SK-N-SH treated with all-trans-retinoic acid at 6 μM for 48 hours (cell line): ENCODE measurements around the gene PABPN1L.

Source experiments
- ATAC-seq: fragments of 200-7000 bp; cut with Tn5 transposase; 3 replicates; pipeline ENCODE4 v1.9.1; 2020; ENCODE audit warnings: mild to moderate bottlenecking, moderate library complexity
- ARNTL ChIP-seq: fragments of 450-650 bp; formaldehyde crosslinking; IDR thresholded peaks from 2 replicates; pipeline ENCODE4 v1.5.0; 2020; ENCODE audit warnings: low read depth, mild to moderate bottlenecking, moderate library complexity, borderline replicate concordance
- BACH2 ChIP-seq: fragments of 250-450 bp; sonication (Bioruptor Pico); IDR thresholded peaks from 2 replicates; pipeline ENCODE4 v1.9.0; 2021; ENCODE audit warnings: mild to moderate bottlenecking, borderline replicate concordance
- CREB5 ChIP-seq: fragments of 250-450 bp; sonication (Bioruptor Pico); IDR thresholded peaks from 2 replicates; pipeline ENCODE4 v1.5.1; 2020; ENCODE audit warnings: low read depth, mild to moderate bottlenecking, moderate library complexity
- CSDC2 ChIP-seq: fragments of 250-450 bp; sonication (Bioruptor Pico); IDR thresholded peaks from 2 replicates; pipeline ENCODE4 v1.5.0; 2020; ENCODE audit warnings: mild to moderate bottlenecking, moderate library complexity
- CSRNP3 ChIP-seq: fragments of 250-450 bp; sonication (Bioruptor Pico); IDR thresholded peaks from 2 replicates; pipeline ENCODE4 v1.5.1; 2021; ENCODE audit warnings: mild to moderate bottlenecking, moderate library complexity
- ESRRG ChIP-seq: fragments of 250-450 bp; sonication (Bioruptor Pico); IDR thresholded peaks from 2 replicates; pipeline ENCODE4 v1.6.1; 2021; ENCODE audit warnings: mild to moderate bottlenecking
- GLIS3 ChIP-seq: fragments of 250-450 bp; sonication (Bioruptor Pico); IDR thresholded peaks from 2 replicates; pipeline ENCODE4 v1.5.0; 2020; ENCODE audit warnings: mild to moderate bottlenecking, moderate library complexity
- ISL1 ChIP-seq: fragments of 250-450 bp; sonication (Bioruptor Pico); IDR thresholded peaks from 2 replicates; pipeline ENCODE4 v2.1.2; 2022; ENCODE audit warnings: mild to moderate bottlenecking, moderate library complexity
- OSR1 ChIP-seq: fragments of 250-450 bp; sonication (Bioruptor Pico); IDR thresholded peaks from 2 replicates; pipeline ENCODE4 v1.8.0; 2022; ENCODE audit warnings: moderate library complexity, mild to moderate bottlenecking, inconsistent platforms
- POU6F1 ChIP-seq: fragments of 250-450 bp; sonication (Bioruptor Pico); IDR thresholded peaks from 2 replicates; pipeline ENCODE4 v1.8.0; 2021; ENCODE audit warnings: low read depth, mild to moderate bottlenecking, moderate library complexity, borderline replicate concordance
- PPARA ChIP-seq: fragments of 250-450 bp; sonication (Bioruptor Pico); IDR thresholded peaks from 2 replicates; pipeline ENCODE4 v1.5.0; 2020; ENCODE audit warnings: mild to moderate bottlenecking, borderline replicate concordance
- RARB ChIP-seq: fragments of 250-450 bp; sonication (Bioruptor Pico); IDR thresholded peaks from 2 replicates; pipeline ENCODE4 v1.8.0; 2021; ENCODE audit warnings: mild to moderate bottlenecking, moderate library complexity
- SNAI2 ChIP-seq: fragments of 250-450 bp; sonication (Bioruptor Pico); IDR thresholded peaks from 2 replicates; pipeline ENCODE4 v1.5.0; 2020; ENCODE audit warnings: mild to moderate bottlenecking, moderate library complexity
- TOX ChIP-seq: fragments of 250-450 bp; sonication (Bioruptor Pico); IDR thresholded peaks from 2 replicates; pipeline ENCODE4 v1.8.0; 2021; ENCODE audit warnings: mild to moderate bottlenecking, moderate library complexity, borderline replicate concordance
- TSHZ2 ChIP-seq: fragments of 250-450 bp; sonication (Bioruptor Pico); IDR thresholded peaks from 2 replicates; pipeline ENCODE4 v1.5.0; 2020; ENCODE audit warnings: mild to moderate bottlenecking, moderate library complexity
- ZC3H10 ChIP-seq: fragments of 250-450 bp; sonication (Bioruptor Pico); IDR thresholded peaks from 2 replicates; pipeline ENCODE4 v1.5.1; 2021; ENCODE audit warnings: mild to moderate bottlenecking, moderate library complexity
- ZFP3 ChIP-seq: fragments of 250-450 bp; sonication (Bioruptor Pico); IDR thresholded peaks from 2 replicates; pipeline ENCODE4 v1.5.0; 2020; ENCODE audit warnings: mild to moderate bottlenecking, moderate library complexity
- ZFP30 ChIP-seq: fragments of 450-650 bp; formaldehyde crosslinking; IDR thresholded peaks from 2 replicates; pipeline ENCODE4 v1.5.0; 2022; ENCODE audit warnings: mild to moderate bottlenecking, moderate library complexity
- ZNF565 ChIP-seq: fragments of 450-650 bp; formaldehyde crosslinking; conservative IDR thresholded peaks from 2 replicates; pipeline ENCODE4 v1.5.0; 2020; ENCODE audit warnings: low read depth, mild to moderate bottlenecking, moderate library complexity
- ZNF8 ChIP-seq: fragments of 450-650 bp; formaldehyde crosslinking; IDR thresholded peaks from 2 replicates; pipeline ENCODE4 v1.5.0; 2020; ENCODE audit warnings: mild to moderate bottlenecking, moderate library complexity

Gene PABPN1L

GRCh38 chr16:88819126-88819525 is 47.3 kb downstream of the PABPN1L start:
- no peak for ATAC-seq
- TF ChIP-seq ESRRG (CRISPR knock-in tag) (no peak), ZNF565 (CRISPR knock-in tag) (no peak), ZFP3 (CRISPR knock-in tag) (no peak), TOX (CRISPR knock-in tag) (no peak), RARB (CRISPR knock-in tag) (no peak), SNAI2 (CRISPR knock-in tag) (no peak), CSDC2 (CRISPR knock-in tag) (no peak)
- TF ChIP-seq, all 23 proteins: peak for 0

- no peak for TF ChIP-seq ZC3H10 (CRISPR knock-in tag)
- TF ChIP-seq ZFP30 (CRISPR knock-in tag), result no peak
- no peak for TF ChIP-seq PPARA (CRISPR knock-in tag)
- no peak for TF ChIP-seq POU6F1
- no peak for ATAC-seq
Observed at GRCh38 chr16:88818575-88818874, 47.9 kb downstream of the PABPN1L start.

- ATAC-seq, result no peak
- TF ChIP-seq BACH2 (CRISPR knock-in tag) (no peak), ZC3H10 (CRISPR knock-in tag) (no peak), CREB5 (CRISPR knock-in tag) (no peak), GLIS3 (no peak), TSHZ2 (no peak), CSDC2 (CRISPR knock-in tag) (no peak), OSR1 (CRISPR knock-in tag) (no peak), ISL1 (CRISPR knock-in tag) (no peak), ZFP3 (CRISPR knock-in tag) (no peak), POU6F1 (no peak), SNAI2 (CRISPR knock-in tag) (no peak), PPARA (CRISPR knock-in tag) (no peak), RARB (CRISPR knock-in tag) (no peak), ZNF8 (CRISPR knock-in tag) (no peak), ARNTL (CRISPR knock-in tag) (no peak), CSRNP3 (no peak), ZNF565 (CRISPR knock-in tag) (no peak), ESRRG (CRISPR knock-in tag) (no peak)
- TF ChIP-seq, all 23 proteins: peak for 0
Observed at GRCh38 chr16:88817785-88818574, 48.5 kb downstream of the PABPN1L start.
